ENCODE data around the gene PKNOX2.
A peak's percentile ranks its signal among the peaks of the same experiment; 100 is the strongest.

The PKNOX2 gene

DNA sequence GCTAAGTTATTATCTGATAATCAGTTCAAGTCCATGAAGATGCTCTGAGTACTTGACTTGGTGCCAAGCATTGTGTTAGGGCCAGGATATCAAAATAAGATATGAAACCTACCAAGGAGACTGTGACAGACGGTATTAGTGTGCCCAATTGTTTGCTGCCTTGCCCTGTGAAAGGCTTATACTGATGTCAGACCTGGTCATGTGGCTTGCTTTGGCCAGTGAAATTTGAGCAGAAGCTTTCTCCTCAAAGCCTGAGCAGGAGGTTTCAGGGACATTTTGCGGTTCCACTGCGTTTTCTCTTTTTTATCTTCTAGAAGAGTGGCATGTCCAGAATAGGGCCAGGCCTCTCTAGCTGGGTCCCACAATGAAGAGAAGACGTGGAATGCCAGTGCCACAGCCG is 15.8 kb upstream of the PKNOX2 start:
- DNase-seq (ENCODE audit: low read depth) = no peak
- no peak overlapping the region for H3K4me3 ChIP-seq (ENCODE audit: low read depth, low read length)

DNA sequence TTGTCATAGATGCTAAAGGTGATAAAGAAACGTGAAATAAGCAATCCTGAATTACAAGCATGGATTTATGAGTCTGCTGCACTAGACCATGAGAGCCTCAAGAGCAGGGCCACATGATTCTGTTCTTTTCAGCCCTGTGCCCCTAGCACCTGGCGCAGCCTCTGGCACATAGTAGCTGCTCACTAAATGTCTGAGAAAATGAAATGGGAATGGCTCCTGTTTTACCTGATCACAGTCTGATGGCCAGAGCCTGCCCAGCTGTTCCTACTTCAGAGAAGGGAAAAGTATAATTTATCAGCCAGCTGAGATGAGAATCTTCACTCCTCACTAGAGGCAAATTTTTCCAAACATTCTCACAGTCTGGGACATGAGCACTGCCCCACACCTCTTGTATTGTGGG is 10.7 kb upstream of the PKNOX2 start:
- no peak for DNase-seq (ENCODE audit: low read depth)
- no peak overlapping the region for H3K4me3 ChIP-seq (ENCODE audit: low read depth, low read length)

DNA sequence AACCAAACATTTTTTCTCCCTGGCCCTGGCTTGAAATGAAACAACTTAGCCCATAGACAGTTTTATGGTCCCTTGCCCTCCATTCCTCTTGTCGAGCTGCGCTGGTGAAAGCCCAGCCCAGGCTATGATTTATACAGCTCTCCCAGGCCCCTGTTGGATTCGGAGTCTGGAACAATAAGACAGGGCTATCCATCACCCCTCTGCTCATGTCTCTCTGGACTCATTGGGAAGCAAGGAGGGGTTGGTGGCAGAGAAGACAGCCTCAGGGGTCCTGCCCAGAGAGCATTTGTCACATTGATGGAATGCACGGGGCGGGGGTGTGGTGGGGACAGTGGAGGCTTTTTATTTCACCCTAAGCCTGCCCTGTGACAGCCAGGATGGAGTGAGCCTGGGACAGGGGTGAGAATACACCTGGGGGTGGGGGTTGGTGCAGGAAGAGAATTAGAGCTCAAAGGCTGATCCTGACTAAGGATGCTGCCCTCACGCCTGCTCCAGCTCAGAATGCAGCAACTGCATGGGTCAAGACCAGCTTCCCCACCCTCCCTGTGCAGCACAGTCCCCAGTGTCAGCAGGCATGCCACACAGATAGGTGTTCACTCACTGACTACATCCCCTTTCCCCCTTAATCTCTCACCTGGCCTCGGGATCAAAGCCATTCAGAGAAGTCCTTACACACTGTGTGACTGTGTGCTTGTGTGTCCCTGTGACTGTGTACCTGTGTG is 10.0 kb upstream of the PKNOX2 start:
- DNase-seq (ENCODE audit: low read depth) = no peak
- H3K4me3 ChIP-seq (ENCODE audit: low read depth, low read length) = no peak overlapping the region

DNA sequence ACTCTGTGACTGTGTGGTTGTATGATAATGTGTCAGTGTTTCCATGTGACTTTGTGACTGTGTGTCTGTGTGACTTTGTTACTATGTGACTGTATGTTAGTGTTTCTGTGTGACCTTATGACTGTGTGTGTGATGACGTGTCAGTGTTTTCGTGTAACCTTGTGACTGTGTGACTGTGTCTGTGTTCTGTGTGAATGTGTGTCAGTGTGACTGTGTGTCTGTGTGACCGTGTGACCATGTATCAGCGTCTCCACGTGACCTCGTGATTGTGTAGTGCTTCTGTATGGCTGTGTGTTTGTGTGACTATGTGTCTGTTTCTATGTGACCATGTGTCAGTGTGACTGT is 9.5 kb upstream of the PKNOX2 start:
- DNase-seq (ENCODE audit: low read depth) = no peak
- no peak overlapping the region for H3K4me3 ChIP-seq (ENCODE audit: low read depth, low read length)

DNA sequence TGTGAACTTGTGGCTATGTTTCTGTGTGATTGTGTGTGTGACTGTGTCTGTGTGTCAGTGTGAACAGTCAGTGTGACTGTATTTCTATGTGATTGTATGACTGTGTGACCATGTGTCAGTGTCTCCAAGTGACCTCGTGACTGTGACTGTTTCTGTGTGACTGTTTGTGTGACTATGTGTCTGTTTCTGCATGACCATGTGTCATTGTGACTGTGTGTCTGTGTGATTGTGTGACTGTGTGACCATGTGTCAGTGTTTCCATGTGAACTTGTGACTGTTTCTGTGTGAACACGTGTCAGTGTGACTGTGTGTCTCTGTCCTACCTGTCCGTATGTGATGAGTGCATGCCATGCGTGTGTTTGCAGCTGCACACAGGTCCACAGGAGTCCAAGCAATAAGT is 8.8 kb upstream of the PKNOX2 start:
- no peak for DNase-seq (ENCODE audit: low read depth)

DNA sequence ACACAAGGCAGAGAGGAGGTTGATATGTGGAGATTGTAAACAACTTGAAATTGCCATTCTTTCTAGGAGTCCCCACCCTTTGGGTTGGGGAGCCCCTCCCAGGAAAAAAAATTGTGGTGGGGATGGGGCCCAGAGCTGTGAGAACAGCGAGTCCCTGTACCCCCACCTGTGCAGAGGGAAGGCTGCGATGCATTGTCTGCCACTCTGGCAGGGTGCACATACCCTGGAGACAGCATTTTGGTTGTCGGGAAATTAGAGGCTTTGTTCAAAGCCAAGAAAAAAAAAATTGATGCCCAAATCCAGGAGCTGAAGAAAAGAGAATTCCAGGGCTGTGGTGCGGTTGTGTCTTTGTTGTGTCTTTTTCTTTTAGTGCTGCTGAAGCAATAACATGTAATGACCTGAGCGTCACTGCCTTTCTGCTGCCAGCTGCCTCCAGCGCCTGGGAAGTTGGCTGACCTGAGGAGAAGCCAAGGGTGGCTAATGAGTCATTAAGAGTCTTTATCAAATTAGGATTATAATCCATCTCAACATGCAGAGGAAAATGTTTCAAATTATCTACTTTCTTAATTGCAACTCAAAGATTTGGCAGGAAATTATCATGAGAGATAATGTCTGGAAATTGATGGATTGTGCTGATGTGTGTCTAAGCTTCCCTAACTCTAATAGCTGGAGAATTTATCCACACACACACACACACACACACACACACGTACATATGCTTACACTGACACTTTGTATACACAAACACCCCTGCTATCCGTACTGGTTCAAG is 8.0 kb upstream of the PKNOX2 start:
- DNase-seq (ENCODE audit: low read depth) = no peak
- H3K4me3 ChIP-seq (ENCODE audit: low read depth, low read length) = no peak overlapping the region

More for the DNA sequence above, 8.8 kb upstream of the PKNOX2 start:
- H3K4me3 ChIP-seq (ENCODE audit: low read depth, low read length) = no peak overlapping the region

DNA sequence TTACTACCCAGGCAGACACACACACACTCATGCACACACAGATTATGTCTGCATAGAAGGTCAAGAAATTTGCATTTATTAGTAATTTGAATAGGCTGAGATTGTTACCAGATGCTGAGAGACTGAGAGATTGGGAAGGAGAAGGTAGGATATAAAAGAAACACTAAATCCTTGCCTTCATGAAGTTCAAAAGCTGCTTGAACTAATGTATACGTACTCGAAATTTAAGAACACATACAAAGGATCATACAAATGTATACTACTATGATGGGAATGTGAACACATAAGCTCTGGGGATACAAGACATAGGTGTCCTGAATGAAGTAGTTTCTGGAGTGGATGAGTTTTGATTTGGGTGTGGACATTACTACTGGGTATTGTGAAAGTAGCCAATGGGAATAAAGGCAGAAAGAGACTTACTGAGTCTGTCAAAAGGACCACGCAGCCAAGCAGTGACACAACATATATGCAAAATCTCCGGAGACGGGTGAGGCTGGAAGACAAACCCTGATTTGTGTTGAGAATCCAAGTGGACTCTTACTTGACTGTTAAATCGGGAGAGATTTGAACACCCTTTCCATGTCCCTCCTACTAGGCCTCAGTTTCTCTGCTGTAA is 7.3 kb upstream of the PKNOX2 start:
- no peak for DNase-seq (ENCODE audit: low read depth)
- no peak overlapping the region for H3K4me3 ChIP-seq (ENCODE audit: low read depth, low read length)

DNA sequence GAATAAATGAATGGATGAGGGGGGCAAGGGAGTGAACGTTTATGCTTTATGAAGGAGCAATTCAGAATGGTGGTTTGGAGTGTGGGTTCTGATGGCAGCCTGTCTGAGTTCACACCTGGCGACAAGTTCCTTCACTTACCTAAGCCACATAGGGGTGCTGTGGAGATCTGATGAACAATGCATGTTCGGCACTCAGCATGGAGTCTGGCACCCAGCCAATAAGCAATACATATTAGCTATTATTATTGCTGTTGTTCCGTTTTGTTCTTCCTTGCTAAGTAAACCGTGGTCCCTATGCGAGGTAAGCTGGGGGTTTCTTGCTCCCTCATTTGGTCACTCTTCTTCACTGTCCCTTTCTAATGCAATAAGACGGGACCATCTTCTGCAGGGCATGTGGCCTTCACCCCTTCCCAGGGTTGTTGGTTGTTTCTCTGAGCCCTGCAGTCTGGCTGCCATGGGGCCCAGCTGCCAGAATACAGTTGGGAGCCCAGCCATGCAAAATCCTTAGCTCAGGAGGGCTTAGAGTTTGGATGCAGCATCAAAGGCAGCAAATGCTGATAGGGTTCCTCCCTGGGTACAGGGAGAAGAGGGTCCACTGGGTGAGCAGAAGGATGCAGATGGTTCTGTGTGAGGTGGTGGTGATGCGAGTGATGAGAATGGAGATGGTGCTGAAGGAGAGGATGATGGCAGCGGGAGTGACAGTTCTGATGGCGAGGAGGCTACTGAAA is 6.4 kb upstream of the PKNOX2 start:
- H3K4me3 ChIP-seq (ENCODE audit: low read depth, low read length) = no peak overlapping the region
- no peak for DNase-seq (ENCODE audit: low read depth)

DNA sequence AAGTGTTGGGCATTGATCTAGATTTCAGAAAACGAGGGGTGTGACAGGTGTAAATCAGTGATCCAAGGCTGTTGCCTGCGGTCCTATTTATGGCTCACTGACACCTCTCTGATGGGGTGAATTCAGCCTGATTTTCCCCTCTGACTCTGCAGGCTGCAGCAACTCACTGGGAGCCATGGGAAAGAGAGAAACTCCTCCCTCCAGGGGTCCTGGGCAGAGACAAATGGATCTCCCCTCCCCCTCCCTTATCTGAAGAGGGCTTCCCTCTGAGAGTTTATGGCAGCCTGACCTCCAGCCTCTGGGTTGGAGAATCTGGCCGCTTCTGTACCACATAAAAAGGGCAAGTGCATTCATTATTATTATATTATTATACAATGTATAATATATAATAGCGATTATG is 1.8 kb upstream of the PKNOX2 start:
- no peak overlapping the region for H3K4me3 ChIP-seq (ENCODE audit: low read depth, low read length)

DNA sequence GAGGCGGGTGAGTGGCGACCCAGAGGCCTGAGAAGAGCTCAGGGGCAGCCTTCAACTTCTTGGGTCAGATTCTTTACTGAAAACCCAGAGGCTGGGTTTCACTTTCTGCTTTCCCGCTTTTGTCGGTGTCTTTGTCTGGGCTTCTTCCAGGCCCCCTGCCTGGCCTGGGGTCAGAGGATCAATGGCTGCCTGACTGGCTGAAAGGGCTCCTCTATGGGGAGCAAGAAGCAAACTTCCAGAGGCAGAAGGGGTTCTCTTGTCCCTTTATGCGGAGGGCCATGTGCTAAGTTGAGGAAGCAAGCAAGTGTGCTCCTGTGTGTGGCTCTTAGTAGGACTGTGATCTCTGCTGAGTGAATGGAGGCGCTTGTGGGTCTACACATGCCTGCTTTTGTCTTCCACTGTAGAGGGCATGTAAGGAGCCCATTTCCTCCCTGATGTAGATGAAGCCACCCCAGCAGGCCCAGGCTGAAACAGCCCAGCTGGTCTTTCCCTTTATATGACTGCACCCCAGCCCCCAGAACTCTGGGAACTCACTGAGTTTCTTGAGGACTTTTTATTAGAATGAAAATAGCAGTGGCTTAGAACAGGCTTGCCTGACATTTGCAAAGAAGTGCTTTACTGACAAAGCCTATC is 1.0 kb upstream of the PKNOX2 start:
- DNase-seq (ENCODE audit: low read depth) = no peak
- no peak overlapping the region for H3K4me3 ChIP-seq (ENCODE audit: low read depth, low read length)

More for the DNA sequence above, 1.8 kb upstream of the PKNOX2 start:
- no peak for DNase-seq (ENCODE audit: low read depth)

DNA sequence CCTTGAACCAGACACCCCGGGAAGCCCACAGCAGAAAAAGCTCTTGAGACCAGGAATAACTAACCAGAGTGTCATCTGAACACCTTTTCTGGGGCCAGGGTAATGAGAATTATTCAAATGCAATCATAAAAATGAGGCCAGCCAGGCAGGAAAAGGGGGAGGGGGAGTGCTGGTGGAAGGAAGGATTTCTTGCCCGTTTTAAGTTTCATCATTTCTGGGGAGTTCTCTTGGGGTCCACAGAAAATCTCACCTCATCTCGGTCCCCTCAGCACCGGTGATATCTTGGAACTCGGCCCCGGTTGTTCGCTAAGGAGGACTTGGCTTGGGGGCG is 495 bp upstream of the PKNOX2 start:
- no peak for DNase-seq (ENCODE audit: low read depth)
- H3K4me3 ChIP-seq (ENCODE audit: low read depth, low read length) = peak overlapping the region; percentile 34

DNA sequence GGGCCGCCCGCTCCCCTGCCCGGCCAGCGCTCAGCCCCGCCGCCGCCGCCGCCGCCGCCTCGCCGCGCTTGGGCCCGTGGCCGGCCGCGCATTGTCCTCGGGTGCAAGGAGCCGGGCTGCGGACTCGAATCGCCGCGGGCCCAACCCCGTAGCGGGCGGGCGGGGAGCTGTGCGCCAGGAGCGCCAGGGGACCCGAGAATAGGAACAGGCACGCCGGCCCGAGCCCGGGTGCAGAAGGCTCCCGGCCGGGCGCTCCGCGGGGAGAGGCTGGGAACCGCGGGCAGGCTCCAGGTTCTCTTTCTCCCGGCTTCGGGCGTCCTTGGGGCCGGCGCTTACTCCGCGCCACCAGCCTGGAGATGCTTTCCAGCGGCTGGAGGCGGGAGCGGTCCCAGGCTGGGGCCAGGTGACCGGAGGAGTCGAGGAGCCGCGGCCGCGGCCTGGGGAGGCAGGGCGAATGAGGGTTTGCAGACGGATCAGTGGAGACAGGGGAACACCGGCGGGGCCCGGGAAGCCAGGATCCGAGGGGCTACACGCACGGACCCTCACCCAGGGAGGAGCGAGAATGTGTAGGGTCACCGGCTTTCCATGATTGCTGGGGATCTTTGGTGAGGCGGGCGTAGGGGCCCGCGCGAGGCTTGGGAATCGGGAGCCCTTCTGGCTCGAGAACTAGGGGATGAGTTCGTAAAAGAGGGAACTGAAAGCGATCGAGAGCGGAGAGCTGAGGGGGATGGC is 726 bp downstream of the PKNOX2 start:
- DNase-seq (ENCODE audit: low read depth) = no peak
- H3K4me3 ChIP-seq (ENCODE audit: low read depth, low read length) = peak overlapping the region; percentile 74

DNA sequence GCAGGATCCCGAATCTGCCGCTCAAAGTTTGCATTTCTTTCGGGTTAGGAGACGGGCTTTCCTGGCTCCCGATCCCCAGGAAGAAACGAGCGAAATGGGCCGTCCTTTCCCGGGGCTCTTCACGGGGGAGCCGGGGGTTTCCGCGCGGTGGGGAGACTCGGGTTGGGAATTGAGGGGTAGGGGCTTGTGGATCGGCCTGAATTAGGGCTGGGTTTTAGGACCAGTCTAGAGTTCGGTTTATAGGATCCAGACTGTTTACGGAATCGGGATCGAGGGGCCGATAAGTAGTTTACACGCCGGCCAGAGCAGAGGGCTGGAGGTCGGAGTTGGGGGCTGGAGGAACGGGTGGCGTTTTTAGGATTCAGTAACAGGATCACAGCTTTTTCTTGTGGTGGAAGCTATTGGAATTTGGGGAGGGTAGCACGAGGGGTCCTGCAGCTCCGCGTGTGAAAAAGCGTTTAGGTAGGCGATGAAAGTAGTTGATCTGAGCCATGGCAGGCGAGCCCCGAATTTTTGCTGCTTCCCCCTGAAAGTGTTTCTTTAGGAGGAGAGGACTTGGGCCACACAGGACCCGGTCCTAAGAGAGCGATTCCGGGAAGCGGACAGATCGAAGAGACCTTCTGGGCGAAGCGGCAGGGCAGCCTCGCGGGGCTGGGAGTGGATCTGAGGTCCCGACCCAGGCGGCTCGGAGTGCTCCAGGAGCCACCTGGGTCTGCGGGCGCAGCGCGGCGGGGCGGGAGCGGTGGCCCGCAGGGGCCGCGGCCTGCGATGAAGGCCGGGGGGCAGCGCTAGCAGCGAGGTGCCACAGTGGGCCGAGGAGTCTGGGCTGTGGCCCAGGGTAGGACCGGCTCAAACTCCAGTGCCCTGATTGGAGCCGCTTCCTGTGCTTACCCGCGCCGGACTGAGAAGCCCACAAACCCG is 1.6 kb downstream of the PKNOX2 start:
- no peak for DNase-seq (ENCODE audit: low read depth)
- peak overlapping the region; percentile 74 for H3K4me3 ChIP-seq (ENCODE audit: low read depth, low read length)

DNA sequence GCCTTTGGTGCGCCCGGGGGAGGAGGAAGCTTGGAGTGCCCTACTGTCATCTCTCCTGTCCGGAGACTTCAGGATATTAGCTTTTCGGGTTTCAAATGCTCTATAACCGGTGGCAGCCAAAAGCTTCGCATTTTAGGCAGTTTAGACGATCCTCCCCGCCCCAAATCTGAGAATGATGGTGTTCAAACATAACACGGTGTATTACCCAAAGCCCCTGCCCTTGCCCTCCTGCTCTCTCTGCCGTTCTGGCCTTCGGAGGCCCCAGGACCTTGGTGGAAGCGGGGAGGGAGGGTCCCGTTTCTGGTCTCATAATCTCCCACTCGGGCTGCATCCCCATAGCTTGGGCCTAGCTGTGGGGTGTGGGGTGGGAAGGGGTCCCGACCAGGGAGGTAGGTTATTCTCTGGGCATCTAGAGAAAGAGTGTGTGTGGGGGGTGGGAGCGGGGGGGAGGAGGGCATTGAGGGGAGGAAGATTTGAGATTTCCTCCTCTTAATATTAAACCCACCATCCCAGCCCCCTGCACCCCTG is 2.3 kb downstream of the PKNOX2 start:
- peak overlapping the region; percentile 74 for H3K4me3 ChIP-seq (ENCODE audit: low read depth, low read length)
- DNase-seq (ENCODE audit: low read depth) = no peak

DNA sequence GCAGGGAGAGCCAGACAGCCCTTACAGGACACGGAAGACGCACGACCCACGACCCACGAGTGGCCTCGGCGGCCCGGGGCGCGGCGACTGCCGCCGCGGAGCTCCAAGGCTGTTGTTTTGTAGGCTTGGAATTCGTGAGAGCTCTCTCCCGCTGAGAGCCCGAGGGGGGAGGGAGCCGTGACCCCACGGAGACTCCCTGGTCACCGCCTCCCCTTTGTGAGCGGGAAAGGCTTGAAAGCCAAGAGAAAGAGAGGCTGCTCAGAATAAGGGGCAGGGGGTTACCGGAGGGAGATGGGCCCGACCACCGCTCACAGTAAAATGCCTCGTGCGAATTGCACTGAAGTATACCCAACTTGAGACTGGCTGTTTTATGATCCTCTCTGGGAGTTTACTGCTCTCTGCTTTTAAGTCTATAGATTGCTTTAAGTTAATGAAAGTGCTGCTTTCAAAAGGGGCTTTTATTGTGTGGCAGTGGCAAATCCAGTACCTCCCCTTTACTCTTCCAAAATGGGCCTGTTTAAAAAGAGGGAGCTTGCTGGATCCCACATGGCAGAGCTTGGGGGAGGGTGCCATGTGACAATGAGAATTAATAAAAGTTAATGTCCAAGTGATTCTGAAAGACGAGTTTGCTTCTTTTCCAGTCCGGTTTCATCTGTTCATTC is 2.9 kb downstream of the PKNOX2 start:
- peak overlapping the region; percentile 74 for H3K4me3 ChIP-seq (ENCODE audit: low read depth, low read length)

DNA sequence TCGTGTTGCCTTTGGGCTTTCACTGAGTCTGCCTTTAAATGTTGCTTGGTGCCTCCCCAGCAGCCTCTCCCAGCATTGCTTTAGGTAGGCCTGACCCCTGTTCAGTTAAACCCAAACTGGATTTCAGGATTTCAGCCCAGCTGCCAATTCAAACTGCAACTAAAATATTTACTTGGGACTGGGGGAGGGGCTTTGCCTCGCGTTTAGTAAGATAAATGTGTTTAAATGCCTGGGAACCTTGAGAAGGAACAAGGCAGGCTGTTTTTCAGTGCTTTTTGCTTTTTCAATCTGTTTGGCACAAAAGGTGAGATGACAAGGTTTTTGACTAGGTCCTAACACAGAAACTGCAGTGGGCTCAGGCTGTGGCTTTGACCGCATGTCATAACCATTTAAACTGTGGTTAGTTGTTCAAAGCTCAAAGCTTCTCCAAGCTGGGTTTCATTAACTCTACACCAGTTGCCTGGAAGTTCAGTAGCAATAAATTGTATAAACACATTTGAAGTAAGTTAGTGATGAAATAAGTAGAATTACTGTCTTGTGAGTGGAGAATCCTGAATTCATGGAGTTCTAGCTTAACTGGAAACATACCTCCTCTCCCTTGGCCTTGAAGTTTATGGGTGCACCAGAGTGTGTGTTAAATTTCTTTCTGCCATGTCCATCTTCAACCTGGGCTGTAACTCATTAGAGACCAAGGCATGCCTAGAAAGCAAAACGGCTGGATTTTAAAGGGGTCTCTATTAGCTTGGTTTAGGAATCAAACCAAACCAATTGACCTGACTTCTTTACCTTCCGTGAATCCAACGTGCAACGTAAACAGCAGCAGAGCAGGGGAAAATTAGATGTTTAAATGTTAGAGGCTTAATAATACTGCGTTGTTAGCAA is 3.6 kb downstream of the PKNOX2 start:
- peak; percentile 68 for DNase-seq (ENCODE audit: low read depth)
- H3K4me3 ChIP-seq (ENCODE audit: low read depth, low read length) = peak overlapping the region; percentile 74

More for the DNA sequence above, 2.9 kb downstream of the PKNOX2 start:
- no peak for DNase-seq (ENCODE audit: low read depth)
